Naive thymus-derived CD4-positive, alpha-beta T cell (primary cell): ENCODE data around the gene TRABD2B. TPM values are rescaled to one million over a fixed set of nuclear protein-coding genes. Genes with fewer than 3 reads are reported as not detected.

Source experiments
- ATAC-seq: fragments of 150-1000 bp; cut with Tn5 transposase; 2 replicates; pipeline ENCODE4 v1.10.0; 2021; ENCODE audit warnings: mild to moderate bottlenecking, moderate library complexity
- CTCF ChIA-PET: fragments of 350-600 bp; sonication (Branson Sonifier 250); formaldehyde crosslinking; loops from one replicate; lab custom pipeline; 2021; ENCODE audit warnings: antibody characterized with exemption; lab: Charles Lee
- POLR2A ChIA-PET: fragments of 350-600 bp; sonication (Branson Sonifier 250); formaldehyde crosslinking; loops from one replicate; lab custom pipeline; 2021; ENCODE audit warnings: antibody characterized with exemption, inconsistent platforms; lab: Charles Lee
- DNase-seq, 9 donors: peaks; one replicate each; pipeline versions ENCODE4 v3.0.0 to v3.0.0-alpha.2; 2020 to 2022; ENCODE audit warnings: mixed read lengths in 1 of 9
- H3K27ac ChIP-seq: one replicate; pipeline ENCODE4 v1.7.0; 2013; ENCODE audit warnings: mild to moderate bottlenecking, low read depth, low read length, moderate library complexity
- H3K27me3 ChIP-seq, 2 donors: one replicate each; pipeline ENCODE4 v1.7.0; 2013; ENCODE audit warnings: low read length in 2 of 2, mild to moderate bottlenecking in 2 of 2, moderate library complexity in 2 of 2; ENCODE audit not compliant: control insufficient read depth in 2 of 2, insufficient read depth in 2 of 2
- H3K36me3 ChIP-seq, 3 experiments: 1 replicate in 2 of 3; 2 replicates in 1 of 3; pipeline ENCODE4 v1.7.0; 2013; ENCODE audit warnings: low read length in 3 of 3, mild to moderate bottlenecking in 3 of 3, moderate library complexity in 1 of 3; ENCODE audit not compliant: insufficient read depth in 3 of 3, control insufficient read depth in 2 of 3
- H3K4me1 ChIP-seq, 2 donors: one replicate each; pipeline ENCODE4 v1.7.0; 2013; ENCODE audit warnings: low read length in 2 of 2, mild to moderate bottlenecking in 2 of 2, moderate library complexity in 1 of 2; ENCODE audit not compliant: control insufficient read depth in 2 of 2, insufficient read depth in 2 of 2
- H3K4me3 ChIP-seq: 2 replicates; pipeline ENCODE4 v1.7.0; 2013; ENCODE audit warnings: mild to moderate bottlenecking, low read length
- H3K9me3 ChIP-seq, 3 experiments: 1 replicate in 2 of 3; 2 replicates in 1 of 3; pipeline ENCODE4 v1.7.0; 2013; ENCODE audit warnings: low read length in 3 of 3; ENCODE audit not compliant: control insufficient read depth in 2 of 3
- H3K27ac Mint-ChIP-seq, 9 donors: one replicate each; pipeline ENCODE4 v1.8.0; 2020 to 2022; ENCODE audit warnings: mixed read lengths in 9 of 9, mild to moderate bottlenecking in 8 of 9, moderate library complexity in 5 of 9, inconsistent platforms in 2 of 9
- H3K27me3 Mint-ChIP-seq, 5 donors: one replicate each; pipeline ENCODE4 v1.8.0; 2021 to 2022; ENCODE audit warnings: mixed read lengths in 5 of 5, mild to moderate bottlenecking in 1 of 5
- H3K36me3 Mint-ChIP-seq, 5 donors: one replicate each; pipeline ENCODE4 v1.8.0; 2020 to 2022; ENCODE audit warnings: mixed read lengths in 5 of 5, mild to moderate bottlenecking in 3 of 5, inconsistent platforms in 1 of 5
- H3K4me1 Mint-ChIP-seq, 7 donors: one replicate each; pipeline ENCODE4 v1.8.0; 2020 to 2022; ENCODE audit warnings: mixed read lengths in 7 of 7, mild to moderate bottlenecking in 3 of 7, inconsistent platforms in 1 of 7
- H3K4me3 Mint-ChIP-seq, 10 donors: one replicate each; pipeline ENCODE4 v1.8.0; 2020 to 2022; ENCODE audit warnings: mild to moderate bottlenecking in 10 of 10, mixed read lengths in 10 of 10, moderate library complexity in 6 of 10, inconsistent platforms in 2 of 10
- H3K9me3 Mint-ChIP-seq, 11 donors: one replicate each; pipeline ENCODE4 v1.8.0; 2020 to 2022; ENCODE audit warnings: mixed read lengths in 11 of 11, mild to moderate bottlenecking in 4 of 11, inconsistent platforms in 1 of 11, moderate library complexity in 1 of 11
- intact Hi-C, 2 donors: fragments of 100-400 bp; cut with micrococcal nuclease; formaldehyde crosslinking; loops; one replicate each; pipeline ENCODE4 v1.15.1; 2023
- polyA plus RNA-seq, 2 donors: library from polyadenylated mRNA; unstranded; fragments of 300-500 nt; fragmentation: Illumina TruSeq; gene quantifications; one replicate each; pipeline ENCODE4 v1.2.3, GENCODE V29; 2021
- total RNA-seq, 6 experiments: library from RNA in 5 of 6; stranded (reverse) in 5 of 6; gene quantifications; 1 replicate in 5 of 6; 2 replicates in 1 of 6; pipeline ENCODE4 v1.2.3 and lab custom pipeline; 2021 to 2026

The TRABD2B gene
- total and polyA plus RNA-seq, 7 experiments from 2014 or later: not detected

DNA sequence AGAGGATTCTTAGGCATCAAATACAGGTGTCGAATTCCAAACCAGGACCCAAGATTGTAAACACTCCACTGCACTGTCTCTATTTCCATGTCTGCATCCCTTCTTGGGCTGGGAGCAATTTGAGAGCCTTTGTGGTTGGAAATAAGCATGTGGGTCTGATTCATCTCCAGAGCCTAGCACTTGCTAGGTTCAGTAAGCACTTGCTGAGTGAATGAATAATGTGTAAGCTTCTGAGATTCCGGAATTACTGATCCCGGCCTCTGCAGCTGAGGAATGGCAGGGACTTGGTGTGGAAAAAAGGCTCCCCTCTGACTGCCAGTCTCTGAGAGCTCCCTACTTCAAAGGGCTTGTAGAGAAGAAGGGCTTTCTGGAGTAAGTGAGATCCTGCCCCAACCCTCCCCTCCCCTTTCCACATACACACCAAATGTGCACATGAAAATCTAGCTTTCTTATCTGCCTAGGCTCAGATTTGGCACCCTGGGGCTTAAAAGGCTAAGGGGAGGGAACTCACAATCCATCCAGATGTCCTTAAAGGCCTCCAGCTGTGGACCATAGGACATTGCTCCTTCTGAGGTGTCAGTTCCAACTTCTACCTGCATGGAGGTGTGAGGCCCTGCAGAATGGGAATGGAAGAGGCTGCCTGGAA is 39.6 kb upstream of the TRABD2B start:
- no peaks in the 10 kb centered on the region for H3K36me3 Mint-ChIP-seq
- H3K4me1 Mint-ChIP-seq: no peaks in the 10 kb centered on the region
- H3K9me3 Mint-ChIP-seq: no peaks in the 10 kb centered on the region
- POLR2A ChIA-PET: no interaction called here
- Histone ChIP-seq H3K27ac (no peak overlapping the region), H3K4me3 (no peak overlapping the region), H3K4me1 (no peaks in the 10 kb centered on the region), H3K27me3 (no peaks in the 10 kb centered on the region), H3K9me3 (no peaks in the 10 kb centered on the region), H3K36me3 (no peaks in the 10 kb centered on the region)
- H3K4me3 Mint-ChIP-seq: no peak overlapping the region
- ATAC-seq: no peak
- peaks cover 7 to 20% (median 10%) of the 10 kb centered on the region in 5 donors for H3K27me3 Mint-ChIP-seq
- no peak overlapping the region for H3K27ac Mint-ChIP-seq
- intact Hi-C loops: no loop called here
- CTCF ChIA-PET: no interaction called here
- DNase-seq: no peak

DNA sequence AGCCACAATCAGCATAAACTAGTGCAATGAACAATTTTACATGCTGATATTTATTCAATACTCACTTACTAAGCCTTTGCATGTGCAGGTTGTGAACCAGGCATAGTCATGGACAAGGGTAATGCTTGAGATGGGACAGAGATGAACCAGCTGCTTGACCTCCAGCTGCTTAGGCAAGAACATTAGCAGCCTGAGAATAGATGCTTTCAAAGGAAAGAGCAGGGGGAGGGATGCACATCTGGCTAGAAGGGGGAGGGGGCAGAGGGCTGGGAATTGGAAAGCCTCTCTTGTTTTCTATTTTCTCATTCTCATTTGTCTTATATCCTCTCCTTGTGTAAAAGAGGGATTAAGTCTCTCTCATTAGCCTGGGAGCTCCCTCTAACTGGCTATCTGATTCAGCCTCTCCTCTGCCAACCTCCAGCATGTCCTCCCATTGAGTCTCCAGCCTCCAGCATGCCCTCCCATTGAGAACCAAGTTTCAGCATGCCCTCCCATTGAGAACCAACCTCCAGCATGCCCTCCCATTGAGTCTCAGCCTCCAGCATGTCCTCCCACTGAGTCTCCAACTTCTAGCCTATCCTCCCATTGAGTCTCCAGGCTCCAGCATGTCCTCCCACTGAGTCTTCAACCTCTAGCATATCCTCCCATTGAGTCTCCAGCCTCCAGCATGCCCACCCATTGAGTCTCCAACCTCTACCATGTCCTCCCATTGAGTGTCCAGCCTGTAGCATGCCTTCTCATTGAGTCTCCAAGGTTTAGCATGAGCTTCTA is 38.4 kb upstream of the TRABD2B start:
- Histone ChIP-seq H3K9me3 (no peaks in the 10 kb centered on the region), H3K4me3 (no peak overlapping the region), H3K4me1 (no peaks in the 10 kb centered on the region), H3K27me3 (no peaks in the 10 kb centered on the region), H3K36me3 (no peaks in the 10 kb centered on the region), H3K27ac (no peak overlapping the region)
- H3K4me3 Mint-ChIP-seq: no peak overlapping the region
- CTCF ChIA-PET: no interaction called here
- peaks cover 7 to 24% (median 12%) of the 10 kb centered on the region in 5 donors for H3K27me3 Mint-ChIP-seq
- no peak for ATAC-seq
- no peak for DNase-seq
- intact Hi-C loops: no loop called here
- H3K36me3 Mint-ChIP-seq: no peaks in the 10 kb centered on the region
- H3K9me3 Mint-ChIP-seq: no peaks in the 10 kb centered on the region
- no peaks in the 10 kb centered on the region for H3K4me1 Mint-ChIP-seq
- no peak overlapping the region for H3K27ac Mint-ChIP-seq
- POLR2A ChIA-PET: no interaction called here

DNA sequence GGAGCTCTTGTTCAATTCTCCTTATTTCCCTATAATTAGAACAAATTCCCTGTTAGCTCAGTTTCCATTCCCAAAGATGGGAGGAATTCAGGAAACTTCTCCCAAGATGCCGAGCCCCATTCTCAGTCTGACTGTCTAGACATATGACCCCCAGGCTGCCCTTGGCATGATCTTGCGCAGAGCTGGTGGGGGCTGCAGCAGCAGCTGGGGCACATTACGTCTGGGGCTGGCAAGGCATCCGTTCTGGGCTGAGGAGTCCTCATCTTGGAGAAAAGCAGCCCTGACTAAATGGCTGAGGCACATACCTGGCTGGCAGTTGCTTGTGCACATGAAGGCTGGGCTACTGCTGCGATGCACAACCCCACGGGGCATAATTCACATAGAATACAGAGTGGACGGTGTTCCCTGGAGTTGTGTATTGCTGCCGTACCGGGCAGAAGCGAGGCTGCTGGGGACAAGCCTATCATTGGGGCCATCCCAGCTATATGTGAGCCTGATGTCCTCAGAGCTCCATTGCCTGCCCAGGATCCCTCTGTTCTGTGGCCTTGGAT is 36.4 kb upstream of the TRABD2B start:
- Mint-ChIP-seq H3K36me3 (no peaks in the 10 kb centered on the region), H3K4me1 (no peaks in the 10 kb centered on the region), H3K27ac (no peak overlapping the region), H3K9me3 (no peaks in the 10 kb centered on the region), H3K4me3 (no peak overlapping the region), H3K27me3 (peaks cover 7 to 30% (median 15%) of the 10 kb centered on the region in 5 donors)
- Histone ChIP-seq H3K27me3 (no peaks in the 10 kb centered on the region), H3K4me3 (no peak overlapping the region), H3K4me1 (no peaks in the 10 kb centered on the region), H3K9me3 (no peaks in the 10 kb centered on the region), H3K36me3 (no peaks in the 10 kb centered on the region), H3K27ac (no peak overlapping the region)
- ATAC-seq (no peak), DNase-seq (no peak)
- POLR2A ChIA-PET: no interaction called here
- intact Hi-C loops: no loop called here
- CTCF ChIA-PET: no interaction called here

DNA sequence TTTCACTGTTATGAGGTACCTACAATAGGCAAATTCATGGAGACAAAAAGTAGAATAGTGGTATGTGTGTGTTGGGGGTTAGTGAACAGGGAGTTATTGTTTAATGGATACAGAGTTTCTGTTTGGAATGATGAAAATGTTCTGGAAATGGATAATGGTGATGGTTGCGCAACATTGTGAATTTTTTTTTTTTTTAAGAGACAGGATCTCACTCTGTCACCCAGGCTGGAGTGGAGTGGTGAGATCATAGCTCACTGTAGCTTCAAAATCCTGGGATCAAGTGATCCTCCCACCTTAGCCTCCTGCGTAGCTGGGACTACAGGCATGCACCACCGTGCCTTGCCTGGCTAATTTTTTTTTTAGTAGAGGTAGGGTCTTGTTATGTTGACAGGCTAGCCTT is 34.5 kb upstream of the TRABD2B start:
- CTCF ChIA-PET: no interaction called here
- Histone ChIP-seq H3K27me3 (no peaks in the 10 kb centered on the region), H3K4me3 (no peak overlapping the region), H3K27ac (no peak overlapping the region), H3K4me1 (no peaks in the 10 kb centered on the region), H3K9me3 (no peaks in the 10 kb centered on the region), H3K36me3 (no peaks in the 10 kb centered on the region)
- peaks cover 7 to 22% (median 12%) of the 10 kb centered on the region in 5 donors for H3K27me3 Mint-ChIP-seq
- H3K9me3 Mint-ChIP-seq: no peaks in the 10 kb centered on the region
- ATAC-seq: no peak
- no peaks in the 10 kb centered on the region for H3K36me3 Mint-ChIP-seq
- H3K4me3 Mint-ChIP-seq: no peak overlapping the region
- DNase-seq: no peak
- POLR2A ChIA-PET: no interaction called here
- no peaks in the 10 kb centered on the region for H3K4me1 Mint-ChIP-seq
- no peak overlapping the region for H3K27ac Mint-ChIP-seq
- intact Hi-C loops: no loop called here

DNA sequence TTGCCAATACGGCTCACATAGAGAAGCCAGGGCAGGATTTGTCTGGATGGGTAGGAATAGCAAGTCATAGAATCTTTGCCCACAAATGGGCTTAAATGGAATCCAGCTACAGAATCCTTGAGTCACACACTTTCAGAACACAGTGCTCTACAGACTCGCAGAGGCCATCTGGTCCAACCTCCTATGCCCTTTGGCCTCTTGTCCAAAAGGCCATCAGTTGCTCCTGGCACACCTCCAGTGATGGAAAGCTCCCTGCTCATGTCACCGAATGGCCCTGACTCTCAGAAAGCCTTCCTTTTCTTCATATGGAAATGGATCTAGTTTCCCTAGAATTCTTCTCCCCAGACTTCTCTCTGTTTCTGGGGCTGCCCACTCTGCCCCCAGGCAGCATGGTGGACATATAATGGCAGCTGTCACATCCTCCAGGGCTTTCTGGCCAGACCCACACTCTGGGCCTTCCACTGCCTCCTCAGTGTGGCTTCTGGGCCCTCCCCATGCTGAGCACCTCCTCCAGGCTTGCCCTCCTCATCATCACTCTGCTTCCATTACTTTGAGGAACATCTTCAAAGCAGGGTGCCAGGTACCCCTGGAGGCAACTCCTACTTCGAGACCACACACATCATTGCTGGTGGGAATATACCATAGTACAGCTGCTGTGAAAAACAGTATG is 33.6 kb upstream of the TRABD2B start:
- Mint-ChIP-seq H3K9me3 (no peaks in the 10 kb centered on the region), H3K27ac (no peak overlapping the region), H3K4me3 (no peak overlapping the region), H3K27me3 (peaks cover 3 to 18% (median 7%) of the 10 kb centered on the region in 5 donors), H3K36me3 (no peaks in the 10 kb centered on the region), H3K4me1 (no peaks in the 10 kb centered on the region)
- Histone ChIP-seq H3K27me3 (no peaks in the 10 kb centered on the region), H3K9me3 (no peaks in the 10 kb centered on the region), H3K4me3 (no peak overlapping the region), H3K36me3 (no peaks in the 10 kb centered on the region), H3K4me1 (no peaks in the 10 kb centered on the region), H3K27ac (no peak overlapping the region)
- POLR2A ChIA-PET: no interaction called here
- ATAC-seq (no peak), DNase-seq (no peak)
- CTCF ChIA-PET: no interaction called here
- intact Hi-C loops: no loop called here

DNA sequence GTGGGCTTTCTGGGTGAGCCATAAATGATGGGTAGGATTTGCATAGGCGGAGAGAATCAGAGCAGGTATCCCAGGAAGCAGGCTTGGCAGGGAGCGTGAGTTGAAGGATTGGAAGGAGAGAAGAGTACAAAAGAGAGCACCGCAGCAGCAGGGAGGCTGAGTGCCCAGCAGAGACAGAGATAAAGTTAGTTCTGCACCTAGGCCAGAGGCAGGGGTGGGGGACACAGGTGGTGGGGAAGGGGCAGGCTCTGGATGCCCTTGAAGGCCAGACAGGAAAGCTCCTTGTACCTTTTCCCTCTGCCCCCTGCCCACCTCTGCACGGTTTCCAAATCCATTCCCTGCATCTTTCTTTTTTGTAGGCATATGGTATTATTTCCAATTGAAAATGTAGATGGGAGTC is 33.0 kb upstream of the TRABD2B start:
- Mint-ChIP-seq H3K36me3 (no peaks in the 10 kb centered on the region), H3K27ac (no peak overlapping the region), H3K27me3 (peaks cover 0 to 14% (median 7%) of the 10 kb centered on the region in 5 donors), H3K4me1 (no peaks in the 10 kb centered on the region), H3K4me3 (no peak overlapping the region), H3K9me3 (no peaks in the 10 kb centered on the region)
- Histone ChIP-seq H3K4me1 (no peaks in the 10 kb centered on the region), H3K9me3 (no peaks in the 10 kb centered on the region), H3K4me3 (no peak overlapping the region), H3K27me3 (no peaks in the 10 kb centered on the region), H3K27ac (no peak overlapping the region), H3K36me3 (no peaks in the 10 kb centered on the region)
- POLR2A ChIA-PET: no interaction called here
- CTCF ChIA-PET: no interaction called here
- no peak for ATAC-seq
- intact Hi-C loops: no loop called here
- DNase-seq: no peak
